Progenitor cell of endocrine pancreas (in vitro differentiated cells): Measurements from ENCODE around the gene KCNMB1. TPM values are rescaled to one million over a fixed set of nuclear protein-coding genes. Genes with fewer than 3 reads are reported as not detected.

Experiments
- DNase-seq: peaks from one replicate; pipeline ENCODE4 v3.0.0; 2021; ENCODE audit warnings: low spot score; ENCODE audit not compliant: unreplicated experiment
- H3K27ac Mint-ChIP-seq: 2 replicates; pipeline ENCODE4 v1.8.0; 2021; ENCODE audit warnings: mild to moderate bottlenecking, moderate library complexity, mixed read lengths
- H3K27me3 Mint-ChIP-seq: 2 replicates; pipeline ENCODE4 v1.8.0; 2021; ENCODE audit warnings: mixed read lengths
- H3K36me3 Mint-ChIP-seq: 2 replicates; pipeline ENCODE4 v1.8.0; 2022; ENCODE audit warnings: mixed read lengths; ENCODE audit not compliant: insufficient read depth
- H3K4me1 Mint-ChIP-seq: 2 replicates; pipeline ENCODE4 v1.8.0; 2021; ENCODE audit warnings: low read depth, mixed read lengths
- H3K4me3 Mint-ChIP-seq: 2 replicates; pipeline ENCODE4 v1.8.0; 2021; ENCODE audit warnings: low read depth, mild to moderate bottlenecking, moderate library complexity, mixed read lengths
- H3K9me3 Mint-ChIP-seq: 2 replicates; pipeline ENCODE4 v1.8.0; 2021; ENCODE audit warnings: low read depth, mixed read lengths
- total RNA-seq: library from RNA; stranded (reverse); gene quantifications from 2 replicates; pipeline ENCODE4 v1.2.1, GENCODE V29; 2021
- TF ChIP-seq, protein P1 (sequence below): fragments of 200-600 bp; sonication (generic); IDR thresholded peaks from one replicate; pipeline ENCODE4 v1.5.0; 2021; ENCODE audit warnings: antibody characterized with exemption, mild to moderate bottlenecking; ENCODE audit not compliant: unreplicated experiment

KCNMB1 gene
- total RNA-seq, 1 donor from 2014 or later: not detected

DNA sequence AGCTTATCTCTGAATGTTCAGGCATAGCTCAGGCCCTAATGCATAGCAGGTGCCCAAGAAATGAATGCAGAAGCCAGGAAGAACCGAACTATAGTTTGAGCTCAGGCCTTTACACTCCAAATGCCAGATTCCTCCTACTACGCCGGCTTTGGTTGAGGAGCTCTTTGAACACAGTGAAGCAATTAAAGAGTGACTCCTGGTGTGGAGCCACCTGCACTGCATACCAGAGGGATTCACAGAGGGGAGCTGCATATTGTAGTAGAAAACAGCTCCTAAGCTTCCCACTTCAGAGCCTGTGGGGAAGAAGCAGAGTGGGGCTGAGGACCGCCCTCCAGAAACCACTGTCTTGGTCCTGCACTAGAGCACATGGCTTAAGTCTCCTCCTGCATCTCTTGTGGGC lies 14.5 kb upstream of the KCNMB1 start:
- TF ChIP-seq, protein P1, sequence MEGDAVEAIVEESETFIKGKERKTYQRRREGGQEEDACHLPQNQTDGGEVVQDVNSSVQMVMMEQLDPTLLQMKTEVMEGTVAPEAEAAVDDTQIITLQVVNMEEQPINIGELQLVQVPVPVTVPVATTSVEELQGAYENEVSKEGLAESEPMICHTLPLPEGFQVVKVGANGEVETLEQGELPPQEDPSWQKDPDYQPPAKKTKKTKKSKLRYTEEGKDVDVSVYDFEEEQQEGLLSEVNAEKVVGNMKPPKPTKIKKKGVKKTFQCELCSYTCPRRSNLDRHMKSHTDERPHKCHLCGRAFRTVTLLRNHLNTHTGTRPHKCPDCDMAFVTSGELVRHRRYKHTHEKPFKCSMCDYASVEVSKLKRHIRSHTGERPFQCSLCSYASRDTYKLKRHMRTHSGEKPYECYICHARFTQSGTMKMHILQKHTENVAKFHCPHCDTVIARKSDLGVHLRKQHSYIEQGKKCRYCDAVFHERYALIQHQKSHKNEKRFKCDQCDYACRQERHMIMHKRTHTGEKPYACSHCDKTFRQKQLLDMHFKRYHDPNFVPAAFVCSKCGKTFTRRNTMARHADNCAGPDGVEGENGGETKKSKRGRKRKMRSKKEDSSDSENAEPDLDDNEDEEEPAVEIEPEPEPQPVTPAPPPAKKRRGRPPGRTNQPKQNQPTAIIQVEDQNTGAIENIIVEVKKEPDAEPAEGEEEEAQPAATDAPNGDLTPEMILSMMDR: peak; percentile 23
- no peak overlapping the region for H3K4me3 Mint-ChIP-seq
- no peaks in the 10 kb centered on the region for H3K36me3 Mint-ChIP-seq
- no peak for DNase-seq
- peaks cover 14% of the 10 kb centered on the region for H3K27me3 Mint-ChIP-seq
- H3K9me3 Mint-ChIP-seq: no peaks in the 10 kb centered on the region
- no peaks in the 10 kb centered on the region for H3K4me1 Mint-ChIP-seq
- H3K27ac Mint-ChIP-seq: no peak overlapping the region

DNA sequence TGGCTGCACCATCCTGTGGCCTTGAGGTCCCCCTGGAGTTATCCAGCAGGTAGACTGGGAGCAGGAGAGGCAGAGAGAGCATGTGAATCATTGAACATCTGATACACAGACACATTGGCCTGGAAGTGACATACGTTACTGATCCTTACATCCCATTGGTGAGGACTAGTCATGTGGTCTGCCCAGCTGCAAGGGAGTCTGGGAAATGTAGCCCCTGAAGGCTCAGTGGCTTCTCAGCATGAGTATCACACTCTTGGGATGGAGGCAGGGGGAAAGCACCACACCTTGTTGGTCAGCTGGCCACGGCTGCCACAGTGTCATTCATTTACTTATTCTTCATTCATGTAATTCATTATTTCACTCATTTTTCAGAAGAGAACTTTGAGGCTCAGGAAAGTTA lies 13.3 kb upstream of the KCNMB1 start:
- H3K27me3 Mint-ChIP-seq: peaks cover 6% of the 10 kb centered on the region
- peaks cover 3% of the 10 kb centered on the region for H3K4me1 Mint-ChIP-seq
- H3K4me3 Mint-ChIP-seq: no peak overlapping the region
- TF ChIP-seq, protein P1: no peak
- no peak for DNase-seq
- H3K9me3 Mint-ChIP-seq: no peaks in the 10 kb centered on the region
- no peak overlapping the region for H3K27ac Mint-ChIP-seq
- no peaks in the 10 kb centered on the region for H3K36me3 Mint-ChIP-seq

DNA sequence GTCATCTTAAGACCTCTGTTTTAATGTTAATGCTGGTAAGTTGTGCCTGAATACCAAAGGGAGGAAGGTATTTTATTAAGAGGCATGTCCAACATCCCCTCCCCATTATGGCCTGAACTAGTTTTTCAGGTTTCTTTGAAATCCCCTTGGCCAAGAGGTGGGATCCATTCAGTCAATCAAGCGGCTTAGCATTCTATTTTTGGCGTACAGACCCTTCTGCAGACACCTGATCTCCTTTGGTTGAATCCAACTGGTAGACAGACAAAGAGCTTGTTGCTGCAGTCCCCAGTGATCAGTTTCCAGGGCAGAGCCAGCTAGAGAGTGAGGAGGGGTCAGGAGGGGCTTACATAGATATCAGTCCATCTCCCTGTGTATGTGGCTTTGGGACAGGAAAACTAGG lies 7.9 kb upstream of the KCNMB1 start:
- TF ChIP-seq, protein P1: no peak
- no peak for DNase-seq
- no peak overlapping the region for H3K27ac Mint-ChIP-seq
- H3K36me3 Mint-ChIP-seq: no peaks in the 10 kb centered on the region
- peaks cover 13% of the 10 kb centered on the region for H3K27me3 Mint-ChIP-seq
- peaks cover 18% of the 10 kb centered on the region for H3K4me1 Mint-ChIP-seq
- H3K9me3 Mint-ChIP-seq: no peaks in the 10 kb centered on the region
- H3K4me3 Mint-ChIP-seq: no peak overlapping the region

DNA sequence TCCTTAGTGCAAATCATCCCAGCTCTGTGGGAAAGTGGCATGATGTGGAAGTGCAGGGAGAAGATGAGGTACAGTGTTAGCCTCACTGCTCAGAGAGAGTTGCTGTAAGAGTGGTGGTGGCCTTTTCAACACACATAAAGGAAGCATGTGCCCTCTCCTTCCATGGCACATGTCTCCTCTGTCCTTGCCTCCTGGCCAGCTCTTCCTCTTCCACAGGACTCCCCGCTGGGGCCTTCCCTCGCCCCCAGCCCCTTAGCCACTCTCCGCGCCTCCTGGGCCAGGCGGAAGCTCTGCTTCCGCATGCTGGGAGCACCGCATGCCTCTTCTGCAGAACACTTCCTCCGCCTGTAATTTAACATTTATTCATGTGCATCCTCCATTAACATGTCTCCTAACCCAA lies 4.8 kb upstream of the KCNMB1 start:
- no peaks in the 10 kb centered on the region for H3K36me3 Mint-ChIP-seq
- H3K4me1 Mint-ChIP-seq: peaks cover 18% of the 10 kb centered on the region
- no peak overlapping the region for H3K27ac Mint-ChIP-seq
- peaks cover 27% of the 10 kb centered on the region for H3K27me3 Mint-ChIP-seq
- H3K9me3 Mint-ChIP-seq: no peaks in the 10 kb centered on the region
- no peak for DNase-seq
- TF ChIP-seq, protein P1: no peak
- no peak overlapping the region for H3K4me3 Mint-ChIP-seq

DNA sequence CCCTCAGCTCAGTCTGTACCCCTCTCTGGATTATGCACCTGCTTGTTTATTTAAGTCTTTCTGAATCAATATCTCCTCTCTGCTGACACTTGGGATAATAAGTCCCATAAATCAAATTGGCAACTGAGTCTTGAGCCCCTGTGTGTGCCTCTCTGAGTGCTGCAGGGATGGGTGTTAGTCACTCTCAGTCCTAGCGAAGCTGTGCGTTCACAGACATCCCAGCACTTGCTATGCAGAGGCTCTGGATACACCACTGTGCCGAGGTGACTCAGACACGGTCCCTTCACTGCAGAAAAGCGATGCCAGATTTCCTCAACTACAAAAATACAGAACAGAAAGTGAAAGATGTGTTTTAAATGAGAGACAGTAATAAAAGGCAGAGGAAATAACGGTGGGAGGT lies 4.1 kb upstream of the KCNMB1 start:
- Mint-ChIP-seq H3K9me3 (no peaks in the 10 kb centered on the region), H3K4me3 (no peak overlapping the region), H3K36me3 (no peaks in the 10 kb centered on the region), H3K27ac (no peak overlapping the region), H3K27me3 (peaks cover 29% of the 10 kb centered on the region), H3K4me1 (peaks cover 18% of the 10 kb centered on the region)
- DNase-seq: no peak
- TF ChIP-seq, protein P1: no peak
